HG02852 (cell line): ENCODE data around the gene PTPN9.
"Not testable (repeated sequence)": the region's sequence is repeated elsewhere in the genome, so short reads cannot be mapped to it uniquely, and the experiment has no call there.

ENCODE experiments used
- ATAC-seq: cut with Tn5 transposase; IDR thresholded peaks from one replicate; pipeline ENCODE4 v1.9.1; 2021; ENCODE audit warnings: mild to moderate bottlenecking, moderate library complexity; ENCODE audit not compliant: unreplicated experiment

The PTPN9 gene

DNA sequence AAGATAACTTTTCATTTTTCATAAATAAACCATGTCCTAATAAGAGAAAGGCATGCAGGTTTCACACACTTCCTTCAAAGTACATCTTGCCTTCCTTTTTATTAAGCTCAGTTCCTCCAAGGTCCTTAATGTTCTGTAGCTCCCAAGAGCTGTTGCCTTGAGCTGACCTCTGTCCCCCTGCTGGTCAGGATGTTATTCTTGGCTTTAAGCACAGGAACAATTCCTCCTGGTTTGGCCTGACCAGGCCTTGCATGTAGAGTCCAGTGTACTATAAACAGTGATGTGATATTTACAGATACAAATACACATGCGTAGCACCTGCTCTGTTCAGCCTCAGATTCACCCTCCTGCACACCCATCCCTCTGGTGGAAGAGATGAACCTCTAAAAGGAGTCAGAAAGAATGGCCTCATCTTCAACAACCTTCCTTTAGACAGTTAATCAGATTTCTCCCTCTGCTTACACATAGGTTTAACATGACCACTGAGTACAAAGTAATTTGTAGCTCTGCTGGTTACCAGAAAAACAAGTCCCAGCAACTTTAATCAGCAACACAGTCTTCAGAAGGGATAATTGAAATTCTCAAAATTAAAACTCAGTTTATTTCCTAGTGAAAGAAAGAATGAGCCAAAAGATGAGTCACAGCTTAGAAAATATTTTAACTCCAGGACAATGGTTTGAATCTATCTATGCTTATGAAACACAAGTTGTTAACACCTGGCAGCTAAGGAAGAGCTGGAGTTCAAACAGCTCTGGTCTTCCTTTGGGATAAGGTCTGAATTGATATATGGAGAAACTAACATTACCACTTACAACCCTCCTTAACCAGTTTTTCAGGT lies 46.5 kb downstream of the PTPN9 start:
- ATAC-seq: no peak

DNA sequence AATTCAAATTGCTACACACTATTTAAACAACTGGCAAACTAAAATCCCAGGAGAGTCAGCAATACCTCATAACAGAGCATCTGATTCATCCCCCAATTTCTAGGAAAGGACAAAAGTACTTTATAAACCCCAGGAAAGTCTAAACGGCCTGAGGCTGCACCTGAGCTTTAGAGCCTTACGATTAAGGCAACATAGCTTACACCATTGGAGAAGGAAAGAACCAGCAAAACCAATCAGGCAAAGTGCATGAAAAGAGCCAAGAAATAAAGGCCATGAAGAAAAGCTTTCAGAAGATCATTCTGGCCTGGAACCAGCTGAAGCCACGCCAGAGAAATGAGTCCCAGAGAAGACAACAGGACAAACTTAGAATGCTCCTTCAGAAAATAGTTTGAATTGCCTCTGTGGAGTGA lies 48.1 kb downstream of the PTPN9 start:
- ATAC-seq: no peak

DNA sequence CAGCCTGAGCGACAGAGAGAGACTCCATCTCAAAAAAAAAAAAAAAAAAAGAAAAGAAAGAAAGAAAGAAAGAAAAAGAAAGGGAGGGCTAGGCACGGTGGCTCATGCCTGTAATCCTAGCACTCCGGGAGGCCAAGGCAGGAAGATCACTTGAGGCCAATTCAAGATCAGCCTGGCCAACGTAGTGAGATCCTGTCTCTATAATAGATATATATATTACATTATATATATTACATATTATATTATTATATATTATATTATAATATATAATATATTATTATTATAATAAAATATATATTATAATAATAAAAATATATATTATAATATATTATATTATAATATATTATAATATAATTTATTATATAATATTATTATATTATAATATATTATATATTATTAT lies 48.9 kb downstream of the PTPN9 start:
- no peak for ATAC-seq

DNA sequence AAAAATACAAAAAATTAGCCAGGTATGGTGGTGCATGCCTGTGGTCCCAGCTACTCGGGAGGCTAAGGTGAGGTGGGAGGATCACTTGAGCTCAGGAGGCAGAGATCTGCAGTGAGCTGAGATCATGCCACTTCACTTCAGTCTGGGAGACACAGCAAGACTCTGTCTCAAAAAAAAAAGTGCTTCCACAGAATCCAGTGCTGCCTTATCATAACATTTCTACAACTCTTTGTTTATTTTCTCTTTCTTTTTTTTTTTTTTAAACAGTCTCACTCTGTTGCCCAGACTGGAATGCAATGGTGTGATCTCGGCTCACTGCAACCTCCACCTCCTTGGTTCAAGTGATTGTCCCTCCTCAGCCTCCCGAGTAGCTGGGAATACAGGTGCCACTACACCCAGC lies 53.4 kb downstream of the PTPN9 start:
- not testable (repeated sequence) for ATAC-seq

DNA sequence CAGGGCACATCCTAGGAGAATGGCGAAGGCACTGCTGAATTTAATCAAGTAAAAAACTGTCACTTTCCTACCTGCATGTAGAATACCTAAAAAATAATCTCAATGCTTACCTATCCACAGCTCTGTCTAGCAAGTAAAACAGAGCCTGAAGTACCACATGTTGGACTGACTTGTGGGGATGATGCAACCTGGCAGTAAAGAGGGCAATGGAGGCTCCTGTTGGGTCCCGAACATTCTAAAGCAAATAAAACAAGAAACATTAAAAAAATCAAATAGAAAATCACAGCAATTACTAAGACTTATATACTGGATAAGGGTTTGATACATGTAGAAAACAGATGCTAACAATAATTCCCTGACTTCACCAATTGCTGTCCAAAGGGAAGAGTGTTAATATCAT lies 56.1 kb downstream of the PTPN9 start:
- no peak for ATAC-seq

DNA sequence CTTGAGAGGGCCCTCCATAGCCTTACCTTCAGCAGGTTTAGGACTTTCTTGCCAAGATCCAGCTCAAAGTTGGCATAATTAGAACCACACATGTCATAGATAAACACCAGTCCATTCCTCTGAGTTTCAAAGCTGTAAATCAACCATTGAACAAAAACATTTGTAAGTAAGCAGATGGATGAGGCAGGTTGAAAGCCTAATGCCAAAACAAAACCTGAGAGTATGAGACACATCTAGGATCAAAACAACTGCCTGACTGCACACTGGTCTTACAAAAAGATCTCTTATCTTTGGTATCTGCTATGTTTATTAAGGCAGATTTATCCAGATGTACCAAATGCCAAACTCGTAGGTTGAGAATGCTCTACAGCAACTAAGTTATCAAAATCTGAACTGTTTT lies 61.9 kb downstream of the PTPN9 start:
- ATAC-seq: no peak

DNA sequence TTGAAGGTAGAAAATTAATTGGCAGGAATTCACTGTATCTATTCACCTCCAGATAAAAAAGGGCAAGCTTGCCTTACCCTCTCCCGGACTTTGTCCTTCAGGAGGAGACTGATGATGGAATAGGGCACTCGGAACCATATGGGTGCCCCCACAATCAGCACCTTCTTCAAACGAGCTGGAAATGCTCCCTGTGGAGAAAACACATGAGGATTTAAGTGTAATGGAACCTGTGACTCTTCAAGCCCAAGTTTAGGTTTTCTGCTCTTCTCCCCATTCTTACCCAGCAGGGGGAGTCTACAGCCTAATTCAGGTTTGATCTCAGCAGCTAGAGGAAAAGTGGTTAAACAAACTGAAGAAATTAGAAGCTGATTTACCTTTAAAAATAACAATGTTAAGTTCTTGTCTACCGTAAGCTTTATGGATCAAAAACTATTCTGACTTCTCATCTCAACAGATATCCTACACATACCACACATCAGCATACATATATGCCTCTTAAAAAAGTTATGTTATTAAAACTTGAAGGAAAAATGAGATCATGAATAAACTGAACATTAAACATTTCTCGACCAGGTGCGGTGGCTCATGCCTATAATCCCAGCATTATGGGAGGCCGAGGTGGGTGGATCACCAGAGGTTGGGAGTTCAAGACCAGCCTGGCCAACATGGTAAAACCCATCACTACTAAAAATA lies 70.1 kb downstream of the PTPN9 start:
- no peak for ATAC-seq

DNA sequence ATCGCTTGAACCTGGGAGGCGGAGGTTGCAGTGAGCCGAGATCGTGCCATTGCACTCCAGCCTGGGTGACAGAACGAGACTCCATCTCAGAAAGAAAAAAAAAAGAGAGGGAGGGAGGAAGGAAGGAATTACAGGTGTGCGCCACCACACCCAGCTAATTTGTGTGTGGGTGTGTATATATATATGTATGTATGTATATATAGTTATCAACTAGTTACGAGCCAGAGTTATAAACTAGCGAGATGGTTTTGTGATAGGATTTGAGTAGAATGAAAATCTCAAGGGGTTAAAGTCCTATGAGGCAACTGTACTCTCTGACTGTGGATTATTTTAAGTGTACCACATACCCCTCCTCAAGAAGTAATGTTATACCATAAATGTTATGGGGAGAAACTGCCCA lies 76.8 kb downstream of the PTPN9 start:
- ATAC-seq: no peak

DNA sequence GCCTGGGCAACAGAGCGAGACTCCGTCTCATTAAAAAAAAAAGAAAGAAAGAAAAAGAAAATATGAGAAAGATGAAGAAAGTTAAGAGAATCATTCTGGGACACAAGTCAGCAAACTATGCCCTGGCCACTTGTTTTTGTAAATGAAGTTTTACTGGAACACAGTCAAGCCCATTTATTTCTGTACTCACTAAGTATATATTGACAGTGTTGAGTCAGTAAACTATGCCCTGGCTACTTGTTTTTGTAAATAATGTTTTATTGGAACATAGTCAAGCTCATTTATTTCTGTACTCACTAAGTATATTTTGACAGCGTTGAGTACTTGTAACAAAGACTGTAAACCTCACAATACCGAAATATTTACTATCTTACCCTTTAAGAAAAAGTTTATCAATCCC lies 85.4 kb downstream of the PTPN9 start:
- ATAC-seq: no peak

DNA sequence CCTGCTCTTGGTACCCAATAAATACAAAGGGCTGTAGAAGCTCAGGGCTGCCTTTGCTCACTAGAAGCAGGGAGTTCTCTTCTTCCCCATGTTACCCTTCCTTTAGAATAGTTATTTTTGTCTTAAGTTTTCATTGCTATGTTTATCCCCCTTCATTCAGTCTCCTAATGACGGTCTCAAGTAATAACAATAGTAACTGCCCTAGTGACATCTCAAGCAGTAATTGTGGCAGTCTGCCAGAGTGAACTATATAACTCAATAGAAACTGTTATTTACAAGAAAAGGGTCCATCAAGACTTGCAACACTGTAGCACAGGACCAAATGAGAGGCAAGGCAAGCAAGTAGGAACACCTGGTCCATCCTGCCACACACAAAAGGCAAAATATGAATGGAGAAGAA lies 95.2 kb downstream of the PTPN9 start:
- ATAC-seq: no peak

DNA sequence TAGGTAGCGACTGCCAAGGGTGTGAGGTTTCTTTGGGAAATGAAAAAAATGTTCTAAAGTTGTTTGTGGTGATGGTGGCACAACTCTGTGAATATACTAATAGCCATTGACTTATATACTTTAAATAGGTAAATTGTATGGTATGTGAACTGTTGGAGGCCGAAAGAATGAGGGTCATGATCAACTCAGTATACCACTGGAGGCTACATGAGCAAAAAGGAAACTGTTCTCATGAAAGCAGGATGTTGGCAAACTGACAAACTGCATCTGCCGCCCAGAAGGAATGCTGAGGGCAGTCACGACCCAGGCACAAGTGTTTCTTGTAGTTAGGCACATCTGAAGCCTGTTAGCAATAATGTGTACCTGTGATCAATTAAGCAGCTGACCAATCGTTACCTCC lies 95.6 kb downstream of the PTPN9 start:
- not testable (repeated sequence) for ATAC-seq

DNA sequence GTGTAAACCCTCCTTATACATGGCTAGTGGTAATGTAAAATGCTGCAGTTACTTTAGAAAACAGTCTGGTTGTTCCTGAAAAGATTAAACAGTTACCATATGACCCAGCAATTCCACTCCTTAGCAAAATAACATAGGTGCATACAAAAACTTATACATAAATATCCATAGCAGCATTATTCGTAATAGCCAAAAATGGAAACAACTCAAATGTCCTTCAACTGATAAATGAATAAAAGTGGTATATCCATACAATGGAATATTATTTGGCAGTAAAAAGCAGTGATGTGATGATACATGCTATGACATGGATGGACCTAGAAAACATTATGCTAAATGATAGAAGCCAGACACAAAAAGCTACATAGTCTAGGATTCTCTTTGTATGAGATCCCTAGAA lies 96.0 kb downstream of the PTPN9 start:
- ATAC-seq: no peak

DNA sequence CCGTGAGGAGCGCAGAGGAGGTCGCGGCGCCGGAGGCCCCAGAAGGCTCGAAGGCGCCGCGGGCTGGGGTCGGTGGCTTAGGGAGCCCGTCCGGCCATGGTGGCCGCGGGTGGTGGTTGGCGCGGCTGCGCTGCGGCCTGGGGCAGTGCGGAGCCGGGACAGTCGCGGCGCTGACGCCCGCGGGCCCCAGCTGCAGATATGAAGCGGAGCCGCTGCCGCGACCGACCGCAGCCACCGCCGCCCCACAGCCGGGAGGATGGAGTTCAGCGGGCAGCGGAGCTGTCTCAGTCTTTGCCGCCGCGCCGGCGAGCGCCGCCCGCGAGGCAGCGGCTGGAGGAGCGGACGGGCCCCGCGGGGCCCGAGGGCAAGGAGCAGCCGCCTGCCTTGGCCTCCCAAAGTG lies 98.7 kb downstream of the PTPN9 start:
- not testable (repeated sequence) for ATAC-seq

DNA sequence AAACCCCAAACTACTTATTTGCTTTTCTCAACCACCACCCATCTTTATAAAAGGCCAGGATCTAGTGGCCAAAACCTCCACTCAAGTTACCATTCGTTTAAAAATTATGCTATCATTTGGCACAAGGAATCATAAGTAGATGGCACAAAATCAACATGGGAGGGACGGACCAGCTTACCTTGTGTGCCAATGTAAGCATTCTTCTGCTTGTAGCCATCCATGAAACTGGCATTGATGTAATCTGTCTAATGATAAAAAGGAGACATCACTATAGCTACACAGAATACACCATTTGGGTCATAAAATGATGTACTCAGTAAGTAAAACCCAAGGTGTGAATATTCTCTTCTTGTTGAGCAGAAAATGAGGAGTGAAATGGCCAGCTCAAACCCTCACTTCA lies 99.4 kb downstream of the PTPN9 start:
- no peak for ATAC-seq

DNA sequence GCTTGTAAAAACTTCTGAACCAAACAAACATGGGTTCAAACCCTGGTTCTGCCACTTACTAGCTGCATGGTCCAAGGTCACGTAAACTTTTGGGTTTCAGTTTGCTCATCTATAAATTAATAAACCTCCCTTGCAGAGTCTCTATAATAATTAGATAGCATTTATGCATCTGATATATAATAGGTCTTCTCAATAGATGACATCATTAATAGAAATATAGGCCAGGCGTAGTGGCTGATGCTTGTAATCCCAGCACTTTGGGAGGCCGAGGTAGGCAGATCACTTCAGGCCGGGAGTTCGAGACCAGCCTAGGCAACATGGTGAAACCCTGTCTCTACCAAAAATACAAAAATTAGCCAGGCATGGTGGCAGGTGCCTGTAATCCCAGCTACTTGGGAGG lies 102.0 kb downstream of the PTPN9 start:
- ATAC-seq: not testable (repeated sequence)

DNA sequence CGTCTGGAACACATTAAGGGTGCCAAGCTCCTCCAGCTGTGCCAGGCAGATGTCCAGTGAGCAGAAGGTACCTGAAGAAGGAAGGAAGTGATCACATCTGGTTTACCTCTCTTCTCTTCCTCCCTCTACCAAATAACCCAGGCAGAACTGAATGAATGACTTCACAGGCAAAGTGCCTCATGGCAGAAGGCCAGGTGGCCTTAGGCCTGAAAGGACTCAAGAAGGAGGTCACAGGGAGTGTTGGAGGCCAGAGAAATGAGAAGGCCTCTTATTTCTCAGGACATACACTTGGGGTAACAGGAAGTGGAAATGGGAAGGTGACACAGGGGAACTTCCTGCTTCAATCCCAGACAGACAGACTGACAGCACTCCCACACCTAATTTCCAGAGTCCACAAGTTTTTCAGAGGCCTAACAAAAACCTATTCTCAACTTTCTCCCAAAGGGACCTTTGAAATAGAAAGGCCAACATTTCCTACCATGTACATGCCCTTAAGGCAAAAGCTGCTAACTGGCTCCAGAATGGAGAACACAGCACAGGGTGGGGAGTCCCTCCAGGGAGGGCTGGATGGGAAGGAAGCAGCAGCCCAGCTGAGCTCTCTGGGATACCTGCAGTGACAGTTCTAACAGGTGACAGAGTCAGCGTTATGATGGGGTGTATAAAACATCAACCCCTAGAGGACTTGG lies 110.1 kb downstream of the PTPN9 start:
- ATAC-seq: no peak

DNA sequence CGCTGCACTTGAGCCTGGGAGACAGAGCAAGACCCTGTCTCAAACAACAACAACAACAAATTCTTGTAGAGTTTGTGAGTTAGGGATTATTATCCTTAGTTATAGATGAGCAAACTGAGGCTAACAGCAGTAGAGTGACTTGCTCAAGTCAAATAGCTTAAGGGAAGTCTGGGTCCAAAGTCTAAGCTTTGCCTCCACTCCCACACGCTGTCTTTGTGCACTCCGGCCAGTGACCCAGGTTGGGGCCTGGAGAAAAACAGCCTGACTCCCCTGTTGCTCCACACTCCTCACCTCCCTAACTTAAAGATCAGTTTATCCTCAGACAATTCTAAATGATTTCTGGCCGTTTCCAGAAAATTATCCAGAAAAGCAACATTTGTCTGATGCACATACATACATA lies 118.5 kb downstream of the PTPN9 start:
- ATAC-seq: no peak

DNA sequence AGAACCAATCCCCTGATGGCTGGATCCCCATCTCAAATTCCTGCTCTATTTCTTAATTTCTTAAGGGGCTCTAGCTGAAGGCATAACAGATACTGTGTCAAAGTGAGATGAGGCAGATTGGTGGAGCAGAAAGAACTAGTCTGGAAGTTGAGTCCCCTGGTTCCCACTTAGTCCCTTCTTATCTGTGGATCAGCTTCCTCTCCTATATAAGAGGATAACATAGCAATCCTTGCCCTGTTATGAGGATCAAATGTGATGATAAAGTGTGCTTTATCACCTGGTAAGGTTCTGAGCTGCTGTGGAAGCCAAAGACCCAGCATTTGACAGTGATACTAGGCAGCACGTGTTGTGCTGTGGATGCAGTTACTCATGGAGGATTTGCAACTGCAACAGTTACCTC lies 119.5 kb downstream of the PTPN9 start:
- no peak for ATAC-seq

DNA sequence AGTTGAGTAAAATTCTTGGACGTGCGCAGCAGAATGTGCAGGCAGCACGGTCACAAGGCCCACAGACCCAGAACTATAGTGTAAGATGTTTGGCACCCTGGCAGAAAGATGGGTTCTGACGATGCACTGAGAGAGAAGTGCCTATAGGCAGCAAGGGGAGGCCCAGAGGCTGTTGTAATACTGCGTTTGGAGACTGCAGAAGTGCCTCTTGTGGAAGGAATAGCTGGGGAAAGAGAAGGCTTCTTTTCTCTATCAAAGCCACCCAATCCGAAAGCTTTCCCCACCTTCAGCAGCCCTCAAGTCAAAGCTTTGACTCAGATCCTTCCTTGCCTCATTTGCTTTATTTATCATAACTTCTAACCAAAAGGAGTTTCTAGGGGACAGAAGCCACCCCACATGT lies 122.4 kb downstream of the PTPN9 start:
- no peak for ATAC-seq

DNA sequence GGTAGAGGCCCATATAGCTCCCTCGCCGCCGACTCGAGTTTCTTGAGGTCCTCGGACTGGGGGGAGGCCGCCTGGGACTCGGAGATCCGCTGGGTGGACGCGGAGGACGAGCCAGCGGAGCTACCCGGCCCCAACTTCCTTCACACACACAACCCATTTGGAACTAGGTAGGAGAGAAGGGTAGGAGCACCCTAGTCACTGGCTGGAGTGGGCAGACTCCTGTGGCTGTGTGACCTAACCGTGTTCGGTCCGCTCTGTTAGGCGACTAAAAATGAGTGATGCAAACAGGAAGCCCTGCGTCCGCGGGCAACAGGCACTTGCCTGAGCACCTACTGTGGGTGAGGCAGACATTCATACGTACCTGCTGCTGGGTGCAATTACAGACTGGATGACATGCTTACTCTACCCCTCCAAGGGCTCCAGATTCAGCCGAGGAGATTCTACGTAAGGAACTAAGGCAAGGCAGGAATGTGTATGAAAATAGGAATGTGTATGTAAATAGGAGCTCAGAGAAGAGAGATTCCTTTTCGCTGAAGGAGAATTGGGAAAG lies 123.1 kb downstream of the PTPN9 start:
- no peak for ATAC-seq

DNA sequence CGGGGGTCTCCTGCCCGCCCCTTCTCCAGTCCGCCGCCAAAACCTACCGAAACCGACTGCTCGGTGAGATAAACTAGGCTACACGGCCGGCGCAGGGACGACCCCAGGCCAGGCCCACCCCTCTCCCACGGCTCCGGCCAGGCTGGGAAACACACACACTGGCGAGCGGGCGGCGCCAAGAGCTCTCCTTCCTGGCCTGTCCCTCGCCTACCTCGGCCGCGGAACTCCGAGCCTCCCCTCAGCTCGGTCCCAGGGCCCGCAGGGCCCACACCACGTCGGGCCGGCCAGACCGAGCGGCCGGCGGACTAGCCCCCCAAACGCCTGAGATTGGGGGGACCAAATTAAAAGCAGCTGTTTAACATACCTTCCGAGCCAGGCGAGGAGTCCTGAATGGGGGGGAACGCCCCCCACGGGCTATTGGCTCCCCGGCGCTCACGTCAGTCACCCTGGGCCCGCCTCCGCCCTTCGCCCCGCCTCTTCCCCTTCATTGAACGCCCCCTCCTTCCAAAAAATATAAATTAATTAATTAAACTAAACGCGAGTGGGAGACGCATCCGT lies 123.6 kb downstream of the PTPN9 start:
- no peak for ATAC-seq
